Measurements from ENCODE around the gene FBXO5. TPM values are rescaled to one million over a fixed set of nuclear protein-coding genes. Genes with fewer than 3 reads are reported as not detected.

The FBXO5 gene
- total RNA-seq, 4 donors from 2014 or later: 0.66 to 3.9 (median 1.8) TPM

DNA sequence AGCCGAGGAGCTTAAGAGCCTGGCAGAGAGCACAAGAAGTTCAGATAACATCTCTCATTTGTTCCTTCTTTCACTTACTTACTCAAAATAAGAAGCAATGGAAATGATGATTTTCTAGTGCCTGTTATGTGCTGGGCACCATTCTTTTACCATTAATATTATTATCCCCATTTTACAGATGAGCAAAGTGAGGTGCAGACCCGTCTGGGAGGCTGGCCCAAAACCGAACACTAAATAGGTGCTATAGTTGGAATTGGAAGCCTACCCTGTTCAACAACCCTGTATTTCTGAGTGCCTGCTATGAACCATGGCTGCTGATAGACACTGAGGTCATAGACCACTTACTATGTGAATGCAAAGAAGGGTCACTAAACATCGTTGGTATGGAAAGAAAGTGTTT is 44.6 kb upstream of the FBXO5 start:
- no peak overlapping the region for H3K27ac ChIP-seq
- H3K36me3 ChIP-seq: no peaks in the 10 kb centered on the region
- H3K9me3 ChIP-seq: no peaks in the 10 kb centered on the region
- TF ChIP-seq EP300 (IDR thresholded peaks at IDR 0.05) (no peak), POLR2A (IDR thresholded peaks at IDR 0.05) (no peak)
- TF ChIP-seq, protein P1, sequence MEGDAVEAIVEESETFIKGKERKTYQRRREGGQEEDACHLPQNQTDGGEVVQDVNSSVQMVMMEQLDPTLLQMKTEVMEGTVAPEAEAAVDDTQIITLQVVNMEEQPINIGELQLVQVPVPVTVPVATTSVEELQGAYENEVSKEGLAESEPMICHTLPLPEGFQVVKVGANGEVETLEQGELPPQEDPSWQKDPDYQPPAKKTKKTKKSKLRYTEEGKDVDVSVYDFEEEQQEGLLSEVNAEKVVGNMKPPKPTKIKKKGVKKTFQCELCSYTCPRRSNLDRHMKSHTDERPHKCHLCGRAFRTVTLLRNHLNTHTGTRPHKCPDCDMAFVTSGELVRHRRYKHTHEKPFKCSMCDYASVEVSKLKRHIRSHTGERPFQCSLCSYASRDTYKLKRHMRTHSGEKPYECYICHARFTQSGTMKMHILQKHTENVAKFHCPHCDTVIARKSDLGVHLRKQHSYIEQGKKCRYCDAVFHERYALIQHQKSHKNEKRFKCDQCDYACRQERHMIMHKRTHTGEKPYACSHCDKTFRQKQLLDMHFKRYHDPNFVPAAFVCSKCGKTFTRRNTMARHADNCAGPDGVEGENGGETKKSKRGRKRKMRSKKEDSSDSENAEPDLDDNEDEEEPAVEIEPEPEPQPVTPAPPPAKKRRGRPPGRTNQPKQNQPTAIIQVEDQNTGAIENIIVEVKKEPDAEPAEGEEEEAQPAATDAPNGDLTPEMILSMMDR (IDR thresholded peaks at IDR 0.05): no peak
- no peak overlapping the region for H3K4me3 ChIP-seq
- H3K4me1 ChIP-seq: no peaks in the 10 kb centered on the region
- DNase-seq (ENCODE audit: low spot score in 2 of 2): no peak
- 84 to 85% methylated on average over 4 of the region's 4 CpGs for WGBS, 2 donors
- no peaks in the 10 kb centered on the region for H3K27me3 ChIP-seq

DNA sequence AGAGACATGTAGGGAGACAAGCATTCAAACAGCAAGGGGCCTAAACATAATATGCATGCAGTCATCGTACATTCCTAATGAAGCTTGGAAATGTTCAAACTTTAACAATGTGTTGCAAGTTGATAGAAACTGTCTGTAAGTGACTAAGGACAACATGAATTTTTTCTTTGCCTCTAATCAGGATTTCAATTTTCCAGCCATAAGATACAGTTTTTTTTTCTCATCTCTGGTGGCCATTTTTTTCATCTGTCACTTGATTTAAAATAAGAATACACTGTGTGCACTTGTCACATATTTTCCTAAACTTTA is 41.8 kb upstream of the FBXO5 start:
- Histone ChIP-seq H3K27ac (no peak overlapping the region), H3K4me1 (no peaks in the 10 kb centered on the region), H3K36me3 (no peaks in the 10 kb centered on the region), H3K4me3 (no peak overlapping the region), H3K27me3 (no peaks in the 10 kb centered on the region), H3K9me3 (no peaks in the 10 kb centered on the region)
- TF ChIP-seq, protein P1 (IDR thresholded peaks at IDR 0.05): no peak
- TF ChIP-seq EP300 (IDR thresholded peaks at IDR 0.05) (no peak), POLR2A (IDR thresholded peaks at IDR 0.05) (no peak)
- no peak for DNase-seq (ENCODE audit: low spot score in 2 of 2)
- WGBS, 2 donors: 14 to 26% methylated on average over 1 of the region's 1 CpG

DNA sequence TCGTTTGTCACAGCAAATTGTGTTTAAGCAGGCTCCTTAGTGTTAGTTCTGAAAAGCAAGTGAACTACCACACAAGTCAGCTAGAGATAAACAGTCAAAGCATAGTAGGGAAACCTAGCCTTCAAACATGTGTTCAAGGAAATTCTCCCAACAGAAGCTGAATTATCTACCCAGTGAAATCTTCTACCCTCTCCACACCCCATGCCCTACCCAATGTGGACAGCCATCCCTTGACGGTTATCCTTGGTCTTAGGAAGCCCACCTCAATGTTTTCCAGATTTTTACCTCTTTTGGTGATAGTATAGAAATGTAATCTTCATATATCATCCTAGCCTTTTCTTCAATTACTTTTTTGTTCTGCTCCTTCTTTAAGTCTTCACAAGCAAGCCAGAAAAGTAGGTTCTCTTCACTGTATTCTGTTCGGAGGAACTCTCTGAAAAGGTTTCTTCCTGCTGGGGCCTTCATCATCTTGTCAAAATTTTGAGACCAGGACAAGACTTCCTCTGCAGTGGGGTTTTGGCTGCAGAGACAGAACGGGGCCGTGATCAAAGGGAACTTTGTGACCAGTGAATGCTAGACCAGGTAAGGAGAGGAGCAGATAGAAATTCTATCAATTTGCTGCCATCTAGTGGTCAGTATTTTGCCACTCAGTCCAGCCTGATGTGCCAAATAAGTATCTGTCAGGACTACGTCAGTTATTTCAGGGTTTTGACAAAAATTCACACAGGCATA is 41.3 kb upstream of the FBXO5 start:
- 43 to 44% methylated on average over 6 of the region's 6 CpGs for WGBS, 2 donors
- Histone ChIP-seq H3K36me3 (no peaks in the 10 kb centered on the region), H3K27me3 (no peaks in the 10 kb centered on the region), H3K27ac (no peak overlapping the region), H3K4me1 (no peaks in the 10 kb centered on the region), H3K9me3 (no peaks in the 10 kb centered on the region), H3K4me3 (no peak overlapping the region)
- TF ChIP-seq, protein P1 (IDR thresholded peaks at IDR 0.05): peak; percentile 62 to 83 (median 74)
- no peak for TF ChIP-seq POLR2A (IDR thresholded peaks at IDR 0.05)
- peak in 1 of 2 donors; percentile 47 for DNase-seq (ENCODE audit: low spot score in 2 of 2)

DNA sequence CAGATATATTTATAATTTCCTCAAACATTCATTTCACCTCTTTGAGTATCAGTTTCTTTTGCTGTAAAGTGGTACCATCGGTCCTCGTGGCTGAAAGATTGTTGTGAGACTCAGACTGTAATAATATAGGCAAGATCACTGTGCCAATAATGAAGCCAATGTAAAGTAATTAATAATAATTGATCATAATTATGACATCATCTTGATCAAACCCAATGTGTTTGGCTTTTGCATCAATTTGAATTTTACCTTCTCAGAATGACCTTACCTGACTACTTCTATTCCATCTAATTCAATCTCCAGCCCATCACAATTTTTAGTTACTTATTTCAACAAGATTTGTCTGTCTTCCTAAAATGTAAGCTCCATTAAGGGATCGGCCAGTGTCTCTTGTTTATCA is 35.5 kb upstream of the FBXO5 start:
- H3K9me3 ChIP-seq: no peaks in the 10 kb centered on the region
- 91 to 95% methylated on average over 3 of the region's 3 CpGs for WGBS, 2 donors
- H3K27ac ChIP-seq: no peak overlapping the region
- DNase-seq (ENCODE audit: low spot score in 2 of 2): no peak
- no peaks in the 10 kb centered on the region for H3K36me3 ChIP-seq
- no peak overlapping the region for H3K4me3 ChIP-seq
- TF ChIP-seq, protein P1 (IDR thresholded peaks at IDR 0.05): no peak
- TF ChIP-seq EP300 (IDR thresholded peaks at IDR 0.05) (no peak), POLR2A (IDR thresholded peaks at IDR 0.05) (no peak)
- no peaks in the 10 kb centered on the region for H3K4me1 ChIP-seq
- H3K27me3 ChIP-seq: no peaks in the 10 kb centered on the region

DNA sequence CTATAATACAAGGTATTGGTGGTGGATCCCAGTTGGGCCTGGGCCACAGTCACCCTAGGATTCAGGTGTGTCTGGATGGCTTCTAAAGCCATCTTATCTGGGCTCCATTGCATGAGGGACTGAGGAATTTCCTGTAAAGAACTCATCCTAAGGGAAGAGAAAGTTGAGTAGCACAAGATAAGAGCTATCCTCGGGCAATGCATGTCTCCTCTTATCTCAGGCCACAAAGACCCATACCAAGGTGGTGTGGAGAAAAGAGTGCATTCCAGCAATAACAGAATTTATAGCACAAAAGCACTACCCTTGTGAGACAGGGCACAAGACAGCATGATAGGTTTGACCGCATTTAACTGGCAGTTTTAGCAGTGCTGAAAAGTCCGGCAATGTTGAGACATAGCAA is 34.0 kb upstream of the FBXO5 start:
- no peaks in the 10 kb centered on the region for H3K9me3 ChIP-seq
- no peak for DNase-seq (ENCODE audit: low spot score in 2 of 2)
- no peaks in the 10 kb centered on the region for H3K36me3 ChIP-seq
- H3K27me3 ChIP-seq: no peaks in the 10 kb centered on the region
- WGBS, 2 donors: 88 to 94% methylated on average over 3 of the region's 3 CpGs
- H3K27ac ChIP-seq: no peak overlapping the region
- TF ChIP-seq EP300 (IDR thresholded peaks at IDR 0.05) (no peak), POLR2A (IDR thresholded peaks at IDR 0.05) (no peak)
- TF ChIP-seq, protein P1 (IDR thresholded peaks at IDR 0.05): no peak
- H3K4me3 ChIP-seq: no peak overlapping the region
- H3K4me1 ChIP-seq: no peaks in the 10 kb centered on the region
